ENCODE measurements around the gene PRPSAP2.

DNA sequence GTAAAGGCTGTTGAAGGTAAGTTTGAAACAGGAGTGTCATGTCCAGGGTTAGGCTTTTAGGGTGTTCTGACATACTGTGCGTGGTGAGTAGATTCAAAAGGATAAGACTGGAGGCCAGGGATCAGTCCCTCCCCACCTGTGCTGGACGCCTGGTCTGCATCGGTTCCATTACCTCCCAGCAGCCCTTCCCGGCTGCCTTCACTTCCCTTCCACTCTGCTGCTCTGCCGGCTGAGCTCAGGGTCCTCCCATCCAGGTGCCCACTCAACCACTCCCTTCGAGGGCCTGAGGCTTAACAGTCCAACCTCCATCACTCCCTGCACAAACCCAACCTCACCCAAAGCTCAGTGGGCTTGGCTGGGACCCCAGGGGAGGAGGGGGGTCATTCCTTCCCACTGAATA, 89.9 kb downstream of the PRPSAP2 start:
- TF ChIP-seq, protein P1, sequence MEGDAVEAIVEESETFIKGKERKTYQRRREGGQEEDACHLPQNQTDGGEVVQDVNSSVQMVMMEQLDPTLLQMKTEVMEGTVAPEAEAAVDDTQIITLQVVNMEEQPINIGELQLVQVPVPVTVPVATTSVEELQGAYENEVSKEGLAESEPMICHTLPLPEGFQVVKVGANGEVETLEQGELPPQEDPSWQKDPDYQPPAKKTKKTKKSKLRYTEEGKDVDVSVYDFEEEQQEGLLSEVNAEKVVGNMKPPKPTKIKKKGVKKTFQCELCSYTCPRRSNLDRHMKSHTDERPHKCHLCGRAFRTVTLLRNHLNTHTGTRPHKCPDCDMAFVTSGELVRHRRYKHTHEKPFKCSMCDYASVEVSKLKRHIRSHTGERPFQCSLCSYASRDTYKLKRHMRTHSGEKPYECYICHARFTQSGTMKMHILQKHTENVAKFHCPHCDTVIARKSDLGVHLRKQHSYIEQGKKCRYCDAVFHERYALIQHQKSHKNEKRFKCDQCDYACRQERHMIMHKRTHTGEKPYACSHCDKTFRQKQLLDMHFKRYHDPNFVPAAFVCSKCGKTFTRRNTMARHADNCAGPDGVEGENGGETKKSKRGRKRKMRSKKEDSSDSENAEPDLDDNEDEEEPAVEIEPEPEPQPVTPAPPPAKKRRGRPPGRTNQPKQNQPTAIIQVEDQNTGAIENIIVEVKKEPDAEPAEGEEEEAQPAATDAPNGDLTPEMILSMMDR (IDR thresholded peaks at IDR 0.05), result no peak
- TF ChIP-seq POLR2A (IDR thresholded peaks at IDR 0.05) (no peak), POLR2AphosphoS5 (IDR thresholded peaks at IDR 0.05; ENCODE audit: insufficient read depth in 1 of 2, low read depth in 1 of 2) (no peak)

Measured in vagina (tissue), 2 donors.